OCI-LY1 (cell line): ENCODE data around the gene EMID1.

Source experiments
- CTCF ChIP-seq: fragments of 200-600 bp; sonication (generic), shearing (Covaris generic); IDR thresholded peaks from 2 replicates; pipeline ENCODE4 v1.5.1; 2017; ENCODE audit warnings: mild to moderate bottlenecking, antibody characterized with exemption, low read length, moderate library complexity, mixed read lengths
- EZH2 ChIP-seq: fragments of 200-600 bp; sonication (generic), shearing (Covaris generic); IDR thresholded peaks from 2 replicates; pipeline ENCODE4 v1.8.0; 2017; ENCODE audit warnings: borderline replicate concordance, mixed run types, mild to moderate bottlenecking, antibody characterized with exemption, low read length, moderate library complexity, mixed read lengths

GRCh38 chr22:29290061-29290460 lies 84.4 kb downstream of the EMID1 start:
- no peak for TF ChIP-seq CTCF
- TF ChIP-seq EZH2: no peak
